K562 (cell line): ENCODE results near the gene FILIP1L. TPM values are rescaled to one million over a fixed set of nuclear protein-coding genes. Genes with fewer than 3 reads are reported as not detected.

ENCODE experiments used
- ATAC-seq: fragments of 200-7000 bp; cut with Tn5 transposase; 3 replicates; pipeline ENCODE4 v1.9.1; 2020; ENCODE audit warnings: moderate library complexity
- BruUV-seq: library from RNA; stranded (reverse); fragments of 400-500 nt; replicated peaks from 2 replicates; lab custom pipeline; 2021; lab: Mats Ljungman, UMichigan
- CTCF ChIA-PET: fragments of 300-600 bp; formaldehyde crosslinking; extraction: SDS; loops from one replicate; lab custom pipeline; 2021; ENCODE audit warnings: low intra/inter-chr PET ratio; lab: Yijun Ruan, JAX
- POLR2A ChIA-PET: fragments of 300-600, 350-650 bp; sonication (Branson Sonifier 250); formaldehyde crosslinking; extraction: SDS; loops from one replicate; lab custom pipeline; 2021; ENCODE audit warnings: antibody characterized with exemption, inconsistent platforms; lab: Yijun Ruan, JAX
- DNase-seq, 4 experiments: peaks; one replicate each; pipeline versions ENCODE4 v3.0.0 to v3.0.0-alpha.2; 2011 to 2018; ENCODE audit warnings: low spot score in 3 of 4, mixed read lengths in 3 of 4; ENCODE audit errors: extremely low read depth in 1 of 4
- FAIRE-seq: peaks from 2 replicates; lab custom pipeline; 2011; peaks lifted over from hg19 to GRCh38; lab: Jason Lieb, UNC
- H2AFZ ChIP-seq: 2 replicates; pipeline ENCODE4 v1.6.0; 2011; ENCODE audit warnings: low read depth, low read length, control low read depth, inconsistent platforms
- H3K27ac ChIP-seq: fragments of 200-600 bp; 3 replicates; pipeline ENCODE4 v1.8.0; 2011; ENCODE audit warnings: low read depth, mild to moderate bottlenecking, control low read depth, inconsistent platforms, low read length, moderate library complexity, mixed read lengths; ENCODE audit errors: extremely low read depth
- H3K27me3 ChIP-seq, 2 experiments: fragments of 300-600 bp in 1 of 2; 2 replicates in 1 of 2; 3 replicates in 1 of 2; pipeline versions ENCODE4 v1.6.0 to v1.8.0; 2011; ENCODE audit warnings: inconsistent platforms in 2 of 2, low read length in 2 of 2, mild to moderate bottlenecking in 1 of 2, mixed read lengths in 1 of 2, moderate library complexity in 1 of 2; ENCODE audit not compliant: control insufficient read depth in 2 of 2, insufficient read depth in 2 of 2
- H3K36me3 ChIP-seq: fragments of 300-600 bp; 3 replicates; pipeline ENCODE4 v1.8.0; 2011; ENCODE audit warnings: mild to moderate bottlenecking, low read length, inconsistent platforms; ENCODE audit not compliant: control insufficient read depth, insufficient read depth
- H3K4me1 ChIP-seq, 2 experiments: fragments of 200-600 bp in 1 of 2; replicated peaks in 1 of 2; 2 replicates in 1 of 2; 3 replicates in 1 of 2; pipeline versions ENCODE4 v1.5.1 to v1.8.0; 2011; ENCODE audit warnings: inconsistent platforms in 2 of 2, low read length in 2 of 2, mild to moderate bottlenecking in 1 of 2, mixed read lengths in 1 of 2, moderate library complexity in 1 of 2; ENCODE audit not compliant: control insufficient read depth in 2 of 2, insufficient read depth in 2 of 2
- H3K4me2 ChIP-seq: 2 replicates; pipeline ENCODE4 v1.6.1; 2011; ENCODE audit warnings: low read length, control low read depth, inconsistent platforms, mixed read lengths; ENCODE audit not compliant: insufficient read depth
- H3K4me3 ChIP-seq: fragments of 200-600 bp; sonication (generic), shearing (Covaris generic); 2 replicates; pipeline ENCODE4 v1.5.1; 2016; ENCODE audit warnings: control low read depth, inconsistent platforms
- H3K79me2 ChIP-seq: fragments of 200-600 bp; 3 replicates; pipeline ENCODE4 v1.8.0; 2011; ENCODE audit warnings: low read length, inconsistent platforms; ENCODE audit not compliant: control insufficient read depth, insufficient read depth
- H3K9ac ChIP-seq, 2 experiments: 2 replicates each; pipeline versions ENCODE4 v1.6.0 to v1.6.1; 2011; ENCODE audit warnings: low read depth in 2 of 2, low read length in 2 of 2, control low read depth in 1 of 2, inconsistent platforms in 1 of 2, mild to moderate bottlenecking in 1 of 2, mixed read lengths in 1 of 2; ENCODE audit not compliant: insufficient read depth in 1 of 2
- H3K9me1 ChIP-seq: one replicate; pipeline ENCODE4 v1.6.0; 2011; ENCODE audit warnings: inconsistent platforms, mild to moderate bottlenecking, low read length, moderate library complexity; ENCODE audit not compliant: control insufficient read depth, insufficient read depth
- H3K9me3 ChIP-seq: replicated peaks from 2 replicates; pipeline ENCODE4 v1.5.1; 2011; ENCODE audit warnings: low read depth, low read length, inconsistent platforms; ENCODE audit not compliant: control insufficient read depth, insufficient read depth
- H4K20me1 ChIP-seq: replicated peaks from 2 replicates; pipeline ENCODE4 v1.6.1; 2011; ENCODE audit warnings: low read length, inconsistent platforms, mixed read lengths; ENCODE audit not compliant: control insufficient read depth, insufficient read depth
- CTCFL ChIP-seq: IDR thresholded peaks from 2 replicates; pipeline ENCODE4 v1.6.1; 2011; ENCODE audit warnings: borderline replicate concordance, low read depth, mild to moderate bottlenecking, moderate library complexity, low read length; ENCODE audit not compliant: insufficient read depth, poor library complexity, severe bottlenecking
- EHMT2 ChIP-seq: fragments of 450-650 bp; IDR thresholded peaks from 2 replicates; pipeline ENCODE4 v1.6.1; 2018; ENCODE audit warnings: antibody characterized with exemption
- HES1 ChIP-seq: fragments of 450-650 bp; IDR thresholded peaks from 2 replicates; pipeline ENCODE4 v1.6.1; 2016; ENCODE audit warnings: low read depth, mild to moderate bottlenecking, moderate library complexity
- MAFK ChIP-seq: IDR thresholded peaks from 2 replicates; pipeline ENCODE4 v1.6.1; 2011; ENCODE audit warnings: low read length, improper control_type of control experiment
- RB1 ChIP-seq: fragments of 450-650 bp; IDR thresholded peaks from 2 replicates; pipeline ENCODE4 v1.6.1; 2017; ENCODE audit warnings: low read depth, mild to moderate bottlenecking
- WGBS: fragments of 100-300 bp; shearing (Covaris generic); methylation state at CpG from one replicate; pipeline ENCODE4 v1.1.6; 2016; ENCODE audit warnings: low coverage, mixed read lengths; ENCODE audit not compliant: insufficient coverage; ENCODE audit errors: missing lambda C conversion rate; 5-methylcytosine and 5-hydroxymethylcytosine counted together
- in situ Hi-C: fragments of 300-500 bp; cut with MboI; formaldehyde crosslinking; loops from 4 replicates; pipeline ENCODE4 v1.15.0; 2018; ENCODE audit warnings: inconsistent platforms, mixed read lengths
- intact Hi-C: fragments of 100-400 bp; cut with micrococcal nuclease; formaldehyde crosslinking; loops from 2 replicates; pipeline ENCODE4 v1.14.2; 2022
- polyA plus RNA-seq, 8 experiments: library from polyadenylated mRNA; depleted of rRNA in 4 of 8; stranded (reverse) in 5 of 8; unstranded in 3 of 8; fragments of >200 nt; fragmentation: Nextera tagmentation in 2 of 8; fragmentation: Illumina TruSeq in 1 of 8; extraction: Ambion mirVana in 2 of 8; extraction: Trizol in 1 of 8; gene quantifications; 2 replicates each; pipeline versions ENCODE4 v1.2.1 to v1.2.3, GENCODE V29; 2011 to 2014; ENCODE audit warnings: inconsistent platforms in 1 of 8, missing spikeins in 1 of 8
- total RNA-seq, 7 experiments: library from RNA; depleted of rRNA in 6 of 7; stranded (reverse); fragments of >200 nt in 6 of 7; fragmentation: Illumina TruSeq in 2 of 7; extraction: Trizol in 2 of 7; gene quantifications; 2 replicates each; pipeline versions ENCODE4 v1.2.1 to v1.2.3, GENCODE V29; 2011 to 2021; ENCODE audit warnings: low replicate concordance in 1 of 7

Gene FILIP1L
- total and polyA plus RNA-seq, 9 of the 15 experiments (the other 6 are each of a cell fraction or from before 2014, with no cell fraction given) = 0.50 to 2.1 (median 1.1) TPM

GRCh38 chr3:99850608-99851007 is 263.7 kb downstream of the FILIP1L start:
- no TSS peak for BruUV-seq
- peaks cover 71% of the 10 kb centered on the region for H3K79me2 ChIP-seq
- 0 out of 2 replicates have a peak, but pooled peaks cover 4% of the 10 kb centered on the region for H4K20me1 ChIP-seq
- no peak overlapping the region for H3K4me3 ChIP-seq
- H3K4me1 ChIP-seq = peaks cover 0 to 7% of the 10 kb centered on the region in 2 experiments; a peak in 1 of 5 replicates
- H3K27ac ChIP-seq = no peak overlapping the region
- H2AFZ ChIP-seq = no peak overlapping the region
- in situ Hi-C loops (no loop called here), intact Hi-C loops (no loop called here)
- ATAC-seq (no peak), DNase-seq (no peak), FAIRE-seq (no peak)
- H3K36me3 ChIP-seq = no peaks in the 10 kb centered on the region
- no peak for TF ChIP-seq MAFK
- TF ChIP-seq EHMT2 = no peak
- no peak for TF ChIP-seq CTCFL
- no peak for TF ChIP-seq HES1
- TF ChIP-seq RB1 = no peak
- H3K27me3 ChIP-seq = no peaks in the 10 kb centered on the region
- H3K9ac ChIP-seq = no peak overlapping the region
- ChIA-PET POLR2A (interaction anchor here (0.6 to 1.6 kb wide), 6 partner anchors 9 to 379 kb away, joined by 3 read pairs; no protein-coding TSS in a partner anchor), CTCF (no interaction called here)
- H3K9me1 ChIP-seq = no peaks in the 10 kb centered on the region
- no peak overlapping the region for H3K4me2 ChIP-seq
- no peaks in the 10 kb centered on the region for H3K9me3 ChIP-seq
- WGBS = 84% methylated on average over 6 of the region's 6 CpGs
